Liver (tissue), 9 donors: ENCODE results near the gene MED26. TPM values are rescaled to one million over a fixed set of nuclear protein-coding genes. Genes with fewer than 3 reads are reported as not detected.
A peak's percentile ranks its signal among the peaks of the same experiment; 100 is the strongest.

ENCODE experiments used
- DNase-seq: peaks from one replicate; pipeline ENCODE4 v3.0.0-alpha.2; 2017; ENCODE audit warnings: low spot score
- H3K27ac ChIP-seq, 2 donors: one replicate each; pipeline ENCODE4 v1.7.0; 2013; ENCODE audit warnings: inconsistent platforms in 2 of 2, low read length in 2 of 2, control low read depth in 1 of 2, low read depth in 1 of 2, mild to moderate bottlenecking in 1 of 2
- H3K27me3 ChIP-seq, 4 donors: one replicate each; pipeline versions ENCODE4 v1.6.1 to v1.7.0; 2013; ENCODE audit warnings: low read length in 3 of 4, inconsistent platforms in 1 of 4, mild to moderate bottlenecking in 1 of 4, moderate library complexity in 1 of 4; ENCODE audit not compliant: control insufficient read depth in 4 of 4, insufficient read depth in 4 of 4
- H3K36me3 ChIP-seq, 4 donors: one replicate each; pipeline versions ENCODE4 v1.6.1 to v1.7.0; 2013; ENCODE audit warnings: low read length in 3 of 4, mild to moderate bottlenecking in 3 of 4, low read depth in 1 of 4, moderate library complexity in 1 of 4; ENCODE audit not compliant: control insufficient read depth in 4 of 4, insufficient read depth in 3 of 4
- H3K4me1 ChIP-seq, 4 donors: one replicate each; pipeline versions ENCODE4 v1.6.1 to v1.7.0; 2013; ENCODE audit warnings: low read length in 3 of 4, mild to moderate bottlenecking in 3 of 4, moderate library complexity in 1 of 4; ENCODE audit not compliant: control insufficient read depth in 4 of 4, insufficient read depth in 4 of 4
- H3K4me3 ChIP-seq, 3 donors: one replicate each; pipeline versions ENCODE4 v1.6.1 to v1.7.0; 2013; ENCODE audit warnings: low read length in 3 of 3, control low read depth in 1 of 3, low read depth in 1 of 3, mild to moderate bottlenecking in 1 of 3
- H3K9ac ChIP-seq, 2 donors: one replicate each; pipeline ENCODE4 v1.7.0; 2013; ENCODE audit warnings: low read length in 2 of 2, mild to moderate bottlenecking in 2 of 2, moderate library complexity in 2 of 2, control low read depth in 1 of 2, low read depth in 1 of 2
- H3K9me3 ChIP-seq, 4 donors: one replicate each; pipeline versions ENCODE4 v1.6.1 to v1.7.0; 2013; ENCODE audit warnings: low read length in 3 of 4; ENCODE audit not compliant: control insufficient read depth in 4 of 4
- ATF3 ChIP-seq: IDR thresholded peaks from 2 replicates; pipeline ENCODE4 v1.6.1; 2016; ENCODE audit warnings: antibody characterized with exemption
- EGR1 ChIP-seq, 2 donors: IDR thresholded peaks; 2 replicates each; pipeline ENCODE4 v1.6.1; 2016 to 2018; ENCODE audit warnings: antibody characterized with exemption in 2 of 2, low read depth in 2 of 2
- FOXA1 ChIP-seq: IDR thresholded peaks from 2 replicates; pipeline ENCODE4 v1.6.1; 2016; ENCODE audit warnings: antibody characterized with exemption
- FOXA2 ChIP-seq: IDR thresholded peaks from 2 replicates; pipeline ENCODE4 v1.6.1; 2016; ENCODE audit warnings: antibody characterized with exemption
- GABPA ChIP-seq, 2 donors: IDR thresholded peaks in 1 of 2; conservative IDR thresholded peaks in 1 of 2; 2 replicates each; pipeline ENCODE4 v1.6.1; 2016; ENCODE audit warnings: antibody characterized with exemption in 2 of 2, mild to moderate bottlenecking in 1 of 2, moderate library complexity in 1 of 2
- HNF4A ChIP-seq, 2 donors: conservative IDR thresholded peaks; 2 replicates each; pipeline ENCODE4 v1.6.1; 2016; ENCODE audit warnings: antibody characterized with exemption in 2 of 2, mild to moderate bottlenecking in 2 of 2
- HNF4G ChIP-seq: IDR thresholded peaks from 2 replicates; pipeline ENCODE4 v1.6.1; 2016; ENCODE audit warnings: antibody characterized with exemption
- JUND ChIP-seq, 2 donors: IDR thresholded peaks; 2 replicates each; pipeline ENCODE4 v1.6.1; 2016; ENCODE audit warnings: antibody characterized with exemption in 2 of 2
- MAX ChIP-seq: IDR thresholded peaks from 2 replicates; pipeline ENCODE4 v1.6.1; 2016; ENCODE audit warnings: antibody characterized with exemption
- NR2F2 ChIP-seq: IDR thresholded peaks from 2 replicates; pipeline ENCODE4 v1.6.1; 2016; ENCODE audit warnings: antibody characterized with exemption
- RAD21 ChIP-seq, 2 donors: IDR thresholded peaks; 2 replicates each; pipeline ENCODE4 v1.6.1; 2016; ENCODE audit warnings: antibody characterized with exemption in 2 of 2, mild to moderate bottlenecking in 2 of 2
- REST ChIP-seq: IDR thresholded peaks from 2 replicates; pipeline ENCODE4 v1.6.1; 2016; ENCODE audit warnings: antibody characterized with exemption, mild to moderate bottlenecking
- RXRA ChIP-seq, 2 donors: IDR thresholded peaks; 2 replicates each; pipeline ENCODE4 v1.6.1; 2017 to 2018; ENCODE audit warnings: antibody characterized with exemption in 2 of 2, mild to moderate bottlenecking in 1 of 2
- SP1 ChIP-seq: IDR thresholded peaks from 2 replicates; pipeline ENCODE4 v1.6.1; 2018; ENCODE audit warnings: antibody characterized with exemption, mild to moderate bottlenecking
- TAF1 ChIP-seq: conservative IDR thresholded peaks from 2 replicates; pipeline ENCODE4 v1.6.1; 2016; ENCODE audit warnings: antibody characterized with exemption, mild to moderate bottlenecking
- YY1 ChIP-seq: IDR thresholded peaks from 2 replicates; pipeline ENCODE4 v1.6.1; 2016; ENCODE audit warnings: antibody characterized with exemption, mild to moderate bottlenecking
- ZBTB33 ChIP-seq: IDR thresholded peaks from 2 replicates; pipeline ENCODE4 v1.6.1; 2016; ENCODE audit warnings: antibody characterized with exemption
- WGBS: extraction: QIAGEN DNeasy Blood & Tissue Kit; methylation state at CpG from one replicate; pipeline ENCODE4 v1.1.7; 2013; 5-methylcytosine and 5-hydroxymethylcytosine counted together
- polyA plus RNA-seq, 2 donors: library from polyadenylated mRNA; stranded (reverse) in 1 of 2; unstranded in 1 of 2; fragments of 200-250 nt in 1 of 2; fragments of >200 nt in 1 of 2; fragmentation: Nextera tagmentation in 1 of 2; extraction: Ambion mirVana in 1 of 2; gene quantifications; one replicate each; pipeline versions ENCODE4 v1.2.1 to v1.2.3, GENCODE V29; 2013 to 2015
- total RNA-seq, 2 donors: library from RNA; depleted of rRNA; stranded (reverse); fragments of >200 nt; gene quantifications; one replicate each; pipeline ENCODE4 v1.2.3, GENCODE V29; 2014
- donor health status: healthy.
- donor health status: healthy.
- donor health status: healthy.
- donor health status: healthy.
- donor health status: healthy.

Gene MED26
- total and polyA plus RNA-seq, 4 donors, result 1.5 to 3.8 (median 3.2) TPM

GRCh38 chr19:16562608-16563025 lies 65.4 kb downstream of the MED26 start (continued):
- TF ChIP-seq GABPA (IDR thresholded peaks at IDR 0.05 in 1 of 2, conservative IDR thresholded peaks at IDR 0.05 in 1 of 2), result no peak
- TF ChIP-seq FOXA1, result no peak
- no peak for TF ChIP-seq RAD21 (IDR thresholded peaks at IDR 0.05)

- TF ChIP-seq HNF4G (no peak), ZBTB33 (no peak)
- no peaks in the 10 kb centered on the region for H3K9me3 ChIP-seq
- WGBS, result 94% methylated on average over 8 of the region's 8 CpGs
- no peak overlapping the region for H3K4me3 ChIP-seq
- H3K27ac ChIP-seq, result no peak overlapping the region
- H3K27me3 ChIP-seq, result no peaks in the 10 kb centered on the region
- H3K9ac ChIP-seq, result no peak overlapping the region
- DNase-seq, result no peak
- peaks cover 14 to 47% (median 32%) of the 10 kb centered on the region in 4 donors for H3K36me3 ChIP-seq
- no peaks in the 10 kb centered on the region for H3K4me1 ChIP-seq
These were observed 66.6 kb downstream of the MED26 start for GRCh38 chr19:16561382-16561781.

GRCh38 chr19:16559780-16560276 lies 68.2 kb downstream of the MED26 start:
- Histone ChIP-seq H3K27me3 (no peaks in the 10 kb centered on the region), H3K36me3 (peaks cover 12 to 52% (median 29%) of the 10 kb centered on the region in 4 donors), H3K9ac (no peak overlapping the region), H3K4me1 (no peaks in the 10 kb centered on the region), H3K27ac (no peak overlapping the region), H3K9me3 (no peaks in the 10 kb centered on the region), H3K4me3 (no peak overlapping the region)
- 92% methylated on average over 10 of the region's 10 CpGs for WGBS
- no peak for TF ChIP-seq HNF4G
- no peak for TF ChIP-seq JUND (IDR thresholded peaks at IDR 0.05)
- TF ChIP-seq RXRA (IDR thresholded peaks at IDR 0.05), result peak in 1 of 2 donors; percentile 39
- TF ChIP-seq FOXA2, result no peak
- TF ChIP-seq MAX, result no peak
- TF ChIP-seq ATF3, result no peak
- no peak for TF ChIP-seq YY1
- no peak for TF ChIP-seq GABPA (IDR thresholded peaks at IDR 0.05 in 1 of 2, conservative IDR thresholded peaks at IDR 0.05 in 1 of 2)
- no peak for DNase-seq

GRCh38 chr19:16554776-16555175 lies 73.2 kb downstream of the MED26 start:
- Histone ChIP-seq H3K27ac (no peak overlapping the region), H3K4me3 (no peak overlapping the region), H3K9ac (no peak overlapping the region), H3K36me3 (peaks cover 13 to 44% (median 20%) of the 10 kb centered on the region in 4 donors), H3K4me1 (no peaks in the 10 kb centered on the region), H3K27me3 (no peaks in the 10 kb centered on the region), H3K9me3 (no peaks in the 10 kb centered on the region)
- DNase-seq, result no peak
- WGBS, result 89% methylated on average over 8 of the region's 8 CpGs
- no peak for TF ChIP-seq EGR1 (IDR thresholded peaks at IDR 0.05; ENCODE audit: low read depth in 2 of 2)
- no peak for TF ChIP-seq MAX
- no peak for TF ChIP-seq ZBTB33
- no peak for TF ChIP-seq JUND (IDR thresholded peaks at IDR 0.05)
- no peak for TF ChIP-seq NR2F2
- no peak for TF ChIP-seq TAF1
- TF ChIP-seq FOXA2, result no peak
- TF ChIP-seq HNF4G, result no peak
- TF ChIP-seq YY1, result no peak
- TF ChIP-seq HNF4A (conservative IDR thresholded peaks at IDR 0.05), result no peak
- no peak for TF ChIP-seq FOXA1
- TF ChIP-seq RAD21 (IDR thresholded peaks at IDR 0.05), result no peak
- TF ChIP-seq RXRA (IDR thresholded peaks at IDR 0.05), result no peak
- TF ChIP-seq REST, result no peak
- no peak for TF ChIP-seq SP1
- no peak for TF ChIP-seq ATF3
